IMR-90 (cell line): Measurements from ENCODE around the gene ALAS1. TPM values are rescaled to one million over a fixed set of nuclear protein-coding genes. Genes with fewer than 3 reads are reported as not detected.

Source experiments
- ATAC-seq: fragments of 200-7000 bp; cut with Tn5 transposase; 2 replicates; pipeline ENCODE4 v1.9.1; 2020; ENCODE audit warnings: low read depth, mild to moderate bottlenecking, moderate library complexity
- BruUV-seq: library from RNA; stranded (reverse); fragments of 400-500 nt; replicated peaks from 2 replicates; lab custom pipeline; 2021; lab: Mats Ljungman, UMichigan
- CTCF ChIA-PET: fragments of 300-600 bp; formaldehyde crosslinking; extraction: SDS; loops from one replicate; lab custom pipeline; 2021; ENCODE audit warnings: antibody characterized with exemption; lab: Yijun Ruan, JAX
- POLR2A ChIA-PET: fragments of 300-600 bp; sonication (Branson Sonifier 250); formaldehyde crosslinking; loops from one replicate; lab custom pipeline; 2022; ENCODE audit warnings: antibody characterized with exemption; ENCODE audit not compliant: unreplicated experiment; lab: Charles Lee
- DNase-seq: peaks from one replicate; pipeline ENCODE4 v3.0.0; 2013
- H2AFZ ChIP-seq: replicated peaks from 2 replicates; pipeline ENCODE3; 2013; ENCODE audit warnings: low read length, mild to moderate bottlenecking; ENCODE audit not compliant: poor library complexity
- H2AK5ac ChIP-seq: 2 replicates; pipeline ENCODE4 v1.6.1; 2013; ENCODE audit warnings: low read depth, low read length, inconsistent platforms
- H2AK9ac ChIP-seq: replicated peaks from 2 replicates; pipeline ENCODE3; 2013; ENCODE audit warnings: mild to moderate bottlenecking, low read depth, low read length, moderate library complexity; ENCODE audit not compliant: poor library complexity
- H2BK120ac ChIP-seq: 2 replicates; pipeline ENCODE4 v1.6.1; 2013; ENCODE audit warnings: low read depth, low read length, inconsistent platforms
- H2BK15ac ChIP-seq: 3 replicates; pipeline ENCODE4 v1.6.1; 2013; ENCODE audit warnings: low read depth, low read length, inconsistent platforms
- H2BK20ac ChIP-seq: 2 replicates; pipeline ENCODE4 v1.6.1; 2013; ENCODE audit warnings: low read depth, mild to moderate bottlenecking, inconsistent platforms, low read length, moderate library complexity
- H2BK5ac ChIP-seq: 2 replicates; pipeline ENCODE4 v1.6.1; 2013; ENCODE audit warnings: mild to moderate bottlenecking, low read depth, low read length, inconsistent platforms; ENCODE audit not compliant: poor library complexity, severe bottlenecking
- H3K14ac ChIP-seq: replicated peaks from 2 replicates; pipeline ENCODE4 v1.6.1; 2013; ENCODE audit warnings: low read depth, low read length, inconsistent platforms
- H3K18ac ChIP-seq: 2 replicates; pipeline ENCODE4 v1.6.1; 2013; ENCODE audit warnings: low read depth, low read length, control low read depth
- H3K23ac ChIP-seq: 2 replicates; pipeline ENCODE4 v1.6.1; 2013; ENCODE audit warnings: low read depth, low read length, inconsistent platforms
- H3K27ac ChIP-seq: 2 replicates; pipeline ENCODE4 v1.5.1; 2013; ENCODE audit warnings: mild to moderate bottlenecking, control low read depth, low read length; ENCODE audit not compliant: insufficient read depth
- H3K27me3 ChIP-seq: 2 replicates; pipeline ENCODE4 v1.6.1; 2013; ENCODE audit warnings: low read length; ENCODE audit not compliant: control insufficient read depth, insufficient read depth
- H3K36me3 ChIP-seq: 2 replicates; pipeline ENCODE4 v1.6.1; 2013; ENCODE audit warnings: low read length, mixed read lengths; ENCODE audit not compliant: control insufficient read depth, insufficient read depth
- H3K4ac ChIP-seq: 2 replicates; pipeline ENCODE4 v1.6.1; 2013; ENCODE audit warnings: low read depth, low read length, inconsistent platforms
- H3K4me1 ChIP-seq: 2 replicates; pipeline ENCODE4 v1.6.1; 2013; ENCODE audit warnings: low read length, mixed read lengths; ENCODE audit not compliant: control insufficient read depth, insufficient read depth
- H3K4me2 ChIP-seq: 2 replicates; pipeline ENCODE4 v1.6.1; 2013; ENCODE audit warnings: low read depth, mild to moderate bottlenecking, control low read depth, low read length, moderate library complexity
- H3K4me3 ChIP-seq: 2 replicates; pipeline ENCODE4 v1.5.1; 2013; ENCODE audit warnings: low read depth, mild to moderate bottlenecking, control low read depth, low read length, moderate library complexity; ENCODE audit not compliant: insufficient read depth
- H3K56ac ChIP-seq: 2 replicates; pipeline ENCODE4 v1.6.1; 2013; ENCODE audit warnings: low read length, inconsistent platforms; ENCODE audit not compliant: insufficient read depth; ENCODE audit errors: extremely low read depth
- H3K79me1 ChIP-seq, 2 experiments: 2 replicates each; pipeline ENCODE4 v1.6.1; 2013; ENCODE audit warnings: low read length in 2 of 2, inconsistent platforms in 1 of 2, low read depth in 1 of 2
- H3K9ac ChIP-seq: 2 replicates; pipeline ENCODE4 v1.6.1; 2013; ENCODE audit warnings: low read depth, low read length, control low read depth
- H3K9me1 ChIP-seq: 2 replicates; pipeline ENCODE4 v1.6.1; 2013; ENCODE audit warnings: low read length, inconsistent platforms; ENCODE audit not compliant: insufficient read depth
- H3K9me3 ChIP-seq: 2 replicates; pipeline ENCODE4 v1.6.1; 2013; ENCODE audit warnings: low read length; ENCODE audit not compliant: control insufficient read depth, insufficient read depth
- H4K20me1 ChIP-seq: 2 replicates; pipeline ENCODE4 v1.6.1; 2013; ENCODE audit warnings: low read length, inconsistent platforms; ENCODE audit not compliant: insufficient read depth
- H4K5ac ChIP-seq: 2 replicates; pipeline ENCODE4 v1.6.1; 2013; ENCODE audit warnings: mild to moderate bottlenecking, low read depth, low read length, control low read depth
- H4K8ac ChIP-seq, 2 experiments: 2 replicates each; pipeline ENCODE4 v1.6.1; 2013; ENCODE audit warnings: low read depth in 2 of 2, low read length in 2 of 2, control low read depth in 1 of 2, inconsistent platforms in 1 of 2
- H4K91ac ChIP-seq: 2 replicates; pipeline ENCODE4 v1.6.1; 2013; ENCODE audit warnings: low read depth, low read length, inconsistent platforms; ENCODE audit not compliant: insufficient read depth
- BHLHE40 ChIP-seq: fragments of 150-350 bp; IDR thresholded peaks from 2 replicates; pipeline ENCODE4 v1.6.1; 2016; ENCODE audit warnings: mild to moderate bottlenecking, low read depth, low read length
- CEBPB ChIP-seq: IDR thresholded peaks from 2 replicates; pipeline ENCODE4 v1.6.1; 2012; ENCODE audit warnings: low read depth, low read length, improper control_type of control experiment
- FOS ChIP-seq: fragments of 150-350 bp; IDR thresholded peaks from 2 replicates; pipeline ENCODE4 v1.6.1; 2016; ENCODE audit warnings: low read depth, low read length
- MAFK ChIP-seq: IDR thresholded peaks from 2 replicates; pipeline ENCODE4 v1.6.1; 2012; ENCODE audit warnings: low read depth, low read length, improper control_type of control experiment
- RAD21 ChIP-seq: IDR thresholded peaks from 2 replicates; pipeline ENCODE4 v1.6.1; 2012; ENCODE audit warnings: low read length, improper control_type of control experiment
- RCOR1 ChIP-seq: IDR thresholded peaks from 2 replicates; pipeline ENCODE4 v1.6.1; 2012; ENCODE audit warnings: mild to moderate bottlenecking, low read length, improper control_type of control experiment; ENCODE audit not compliant: insufficient replicate concordance
- RFX5 ChIP-seq: IDR thresholded peaks from 2 replicates; pipeline ENCODE4 v1.8.0; 2012; ENCODE audit warnings: low read depth, mild to moderate bottlenecking, low read length, moderate library complexity
- SMC3 ChIP-seq: fragments of 150-350 bp; IDR thresholded peaks from 2 replicates; pipeline ENCODE4 v1.6.1; 2016; ENCODE audit warnings: low read depth, mild to moderate bottlenecking, antibody characterized with exemption, low read length, moderate library complexity
- WGBS, 2 experiments: methylation state at CpG; one replicate each; pipeline versions ENCODE4 v1.1.5 to v1.1.7; 2013; ENCODE audit warnings: missing lambda C conversion rate in 2 of 2; ENCODE audit not compliant: insufficient read length in 1 of 2; ENCODE audit errors: extremely low coverage in 2 of 2; 5-methylcytosine and 5-hydroxymethylcytosine counted together
- dilution Hi-C: fragments of 300-500 bp; cut with HindIII; formaldehyde crosslinking; loops from one replicate; pipeline ENCODE4 v1.14.3; 2018; ENCODE audit warnings: low sequenced_read_pairs; ENCODE audit not compliant: unreplicated experiment
- in situ Hi-C: fragments of 300-500 bp; cut with MboI; formaldehyde crosslinking; loops from 3 replicates; pipeline ENCODE4 v1.14.3; 2019; ENCODE audit warnings: low sequenced_read_pairs, inconsistent platforms, mixed read lengths
- intact Hi-C: fragments of 100-400 bp; cut with micrococcal nuclease; formaldehyde crosslinking; loops from 2 replicates; pipeline ENCODE4 v1.10.0; 2022
- polyA plus RNA-seq, 3 experiments: library from polyadenylated mRNA; depleted of rRNA; stranded (reverse); fragments of >200 nt; gene quantifications; 2 replicates each; pipeline ENCODE4 v1.2.3, GENCODE V29; 2012; ENCODE audit warnings: low replicate concordance in 1 of 3
- total RNA-seq: library from RNA; depleted of rRNA; stranded (reverse); fragments of >200 nt; gene quantifications from 2 replicates; pipeline ENCODE4 v1.2.3, GENCODE V29; 2012
- TF ChIP-seq, protein P1 (sequence below): fragments of 150-350 bp; IDR thresholded peaks from 2 replicates; pipeline ENCODE4 v1.6.1; 2017; ENCODE audit warnings: mild to moderate bottlenecking, antibody characterized with exemption, low read length, low read depth
- TF ChIP-seq, protein P2 (sequence below): fragments of 150-350 bp; IDR thresholded peaks from 2 replicates; pipeline ENCODE4 v1.6.1; 2016; ENCODE audit warnings: low read depth, mild to moderate bottlenecking, low read length, moderate library complexity, borderline replicate concordance
- TF ChIP-seq, protein P3 (sequence below): conservative IDR thresholded peaks from 2 replicates; pipeline ENCODE4 v1.5.1; 2012; ENCODE audit warnings: mild to moderate bottlenecking, low read depth, low read length, improper control_type of control experiment

ALAS1 gene
- total and polyA plus RNA-seq, 2 of the 4 experiments (the other 2 are of a cell fraction): 32.8 to 47.2 TPM

DNA sequence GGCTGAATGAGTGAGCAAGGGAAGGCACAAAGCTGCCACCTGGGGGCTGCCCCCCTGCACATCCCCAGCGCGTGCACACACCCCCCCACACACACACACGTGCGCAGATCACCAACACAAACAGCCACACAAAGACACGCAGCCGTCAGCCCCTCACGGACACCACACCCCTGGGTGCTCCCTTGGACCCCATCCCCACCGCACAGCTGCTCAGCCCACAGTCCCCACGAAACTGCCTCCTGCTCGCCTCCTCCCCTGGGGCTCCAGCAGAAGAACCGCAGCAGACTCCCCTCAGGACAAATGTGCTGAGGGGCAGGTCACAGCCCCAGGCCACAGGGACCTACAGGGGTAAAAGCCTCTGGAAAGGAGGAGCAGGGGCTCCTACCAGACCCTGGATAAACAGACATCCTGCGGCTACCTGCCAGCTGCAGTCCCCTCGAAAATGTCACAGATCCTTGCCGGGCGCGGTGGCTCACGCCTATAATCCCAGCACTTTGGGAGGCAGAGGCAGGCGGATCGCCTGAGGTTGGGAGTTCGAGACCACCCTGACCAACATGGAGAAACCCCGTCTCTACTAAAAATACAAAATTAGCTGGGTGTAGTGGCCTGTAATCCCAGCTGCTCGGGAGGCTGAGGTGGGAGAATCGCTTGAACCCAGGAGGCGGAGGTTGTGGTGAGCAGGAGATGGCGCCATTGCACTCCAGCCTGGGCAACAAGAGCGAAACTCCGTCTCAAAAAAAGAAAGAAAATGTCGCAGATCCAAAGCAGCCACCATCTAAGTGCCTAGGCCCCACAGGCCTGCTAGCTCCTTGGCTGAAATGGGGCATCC is 34.5 kb downstream of the ALAS1 start (continued):
- TF ChIP-seq, protein P1, sequence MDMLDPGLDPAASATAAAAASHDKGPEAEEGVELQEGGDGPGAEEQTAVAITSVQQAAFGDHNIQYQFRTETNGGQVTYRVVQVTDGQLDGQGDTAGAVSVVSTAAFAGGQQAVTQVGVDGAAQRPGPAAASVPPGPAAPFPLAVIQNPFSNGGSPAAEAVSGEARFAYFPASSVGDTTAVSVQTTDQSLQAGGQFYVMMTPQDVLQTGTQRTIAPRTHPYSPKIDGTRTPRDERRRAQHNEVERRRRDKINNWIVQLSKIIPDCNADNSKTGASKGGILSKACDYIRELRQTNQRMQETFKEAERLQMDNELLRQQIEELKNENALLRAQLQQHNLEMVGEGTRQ: no peak
- TF ChIP-seq CEBPB: no peak

DNA sequence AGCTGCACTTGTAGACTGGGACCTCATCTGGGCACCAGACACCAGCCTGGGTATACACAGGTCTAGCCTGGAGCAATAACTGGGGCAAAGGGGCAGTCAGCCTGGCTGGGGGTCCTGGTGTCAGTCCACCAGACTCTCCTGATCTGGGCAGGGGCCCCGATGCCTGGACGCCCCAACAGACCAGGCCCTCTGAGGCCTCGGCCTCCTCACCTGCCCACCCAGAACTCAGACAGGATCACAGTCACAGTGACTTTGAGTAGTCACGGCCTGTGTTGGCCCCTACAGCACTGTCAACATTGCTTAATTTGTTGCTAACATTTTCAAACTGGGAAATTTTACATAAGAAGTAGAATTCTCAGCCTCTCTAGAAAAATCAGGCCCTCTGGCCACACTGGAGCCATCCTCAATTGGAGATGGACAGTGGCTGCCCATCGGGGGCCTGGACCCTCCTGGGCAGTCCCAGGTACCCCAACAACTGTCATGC is 35.2 kb downstream of the ALAS1 start:
- H4K20me1 ChIP-seq: peaks cover 51% of the 10 kb centered on the region
- CTCF ChIA-PET: interaction anchor here (1.6 kb wide), 1 partner anchor 106 kb away, joined by 5 read pairs; no protein-coding TSS in a partner anchor

More for the DNA sequence above, 35.2 kb downstream of the ALAS1 start:
- no peak overlapping the region for H3K18ac ChIP-seq
- ATAC-seq (no peak), DNase-seq (no peak)
- peaks cover 60% of the 10 kb centered on the region for H3K36me3 ChIP-seq
- H3K4me3 ChIP-seq: no peak overlapping the region
- H3K14ac ChIP-seq: no peak overlapping the region
- no peak overlapping the region for H2AFZ ChIP-seq
- H2BK120ac ChIP-seq: no peak overlapping the region
- H3K9ac ChIP-seq: no peak overlapping the region
- no peak overlapping the region for H4K5ac ChIP-seq
- WGBS, 2 experiments: 100% methylated on average over 1 of the region's 5 CpGs; no CpG with 5 or more reads in 1 of the 2 experiments
- peaks cover 15% of the 10 kb centered on the region for H3K9me1 ChIP-seq
- no peak overlapping the region for H4K91ac ChIP-seq
- H2AK9ac ChIP-seq: no peak overlapping the region
- TF ChIP-seq RFX5 (no peak), FOS (no peak), RCOR1 (no peak), SMC3 (no peak), MAFK (no peak), BHLHE40 (no peak), RAD21 (no peak), CEBPB (no peak)
- TF ChIP-seq, protein P2, sequence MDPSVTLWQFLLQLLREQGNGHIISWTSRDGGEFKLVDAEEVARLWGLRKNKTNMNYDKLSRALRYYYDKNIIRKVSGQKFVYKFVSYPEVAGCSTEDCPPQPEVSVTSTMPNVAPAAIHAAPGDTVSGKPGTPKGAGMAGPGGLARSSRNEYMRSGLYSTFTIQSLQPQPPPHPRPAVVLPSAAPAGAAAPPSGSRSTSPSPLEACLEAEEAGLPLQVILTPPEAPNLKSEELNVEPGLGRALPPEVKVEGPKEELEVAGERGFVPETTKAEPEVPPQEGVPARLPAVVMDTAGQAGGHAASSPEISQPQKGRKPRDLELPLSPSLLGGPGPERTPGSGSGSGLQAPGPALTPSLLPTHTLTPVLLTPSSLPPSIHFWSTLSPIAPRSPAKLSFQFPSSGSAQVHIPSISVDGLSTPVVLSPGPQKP: no peak
- TF ChIP-seq, protein P3, sequence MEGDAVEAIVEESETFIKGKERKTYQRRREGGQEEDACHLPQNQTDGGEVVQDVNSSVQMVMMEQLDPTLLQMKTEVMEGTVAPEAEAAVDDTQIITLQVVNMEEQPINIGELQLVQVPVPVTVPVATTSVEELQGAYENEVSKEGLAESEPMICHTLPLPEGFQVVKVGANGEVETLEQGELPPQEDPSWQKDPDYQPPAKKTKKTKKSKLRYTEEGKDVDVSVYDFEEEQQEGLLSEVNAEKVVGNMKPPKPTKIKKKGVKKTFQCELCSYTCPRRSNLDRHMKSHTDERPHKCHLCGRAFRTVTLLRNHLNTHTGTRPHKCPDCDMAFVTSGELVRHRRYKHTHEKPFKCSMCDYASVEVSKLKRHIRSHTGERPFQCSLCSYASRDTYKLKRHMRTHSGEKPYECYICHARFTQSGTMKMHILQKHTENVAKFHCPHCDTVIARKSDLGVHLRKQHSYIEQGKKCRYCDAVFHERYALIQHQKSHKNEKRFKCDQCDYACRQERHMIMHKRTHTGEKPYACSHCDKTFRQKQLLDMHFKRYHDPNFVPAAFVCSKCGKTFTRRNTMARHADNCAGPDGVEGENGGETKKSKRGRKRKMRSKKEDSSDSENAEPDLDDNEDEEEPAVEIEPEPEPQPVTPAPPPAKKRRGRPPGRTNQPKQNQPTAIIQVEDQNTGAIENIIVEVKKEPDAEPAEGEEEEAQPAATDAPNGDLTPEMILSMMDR: no peak
- intact Hi-C loops: no loop called here
- peaks cover 12 to 62% of the 10 kb centered on the region in 2 experiments for H3K79me1 ChIP-seq
- no peaks in the 10 kb centered on the region for H3K9me3 ChIP-seq
- peaks cover 16% of the 10 kb centered on the region for H3K4me1 ChIP-seq
- no peak overlapping the region for H2AK5ac ChIP-seq
- no peak overlapping the region for H3K4me2 ChIP-seq
- POLR2A ChIA-PET: no interaction called here
- H2BK20ac ChIP-seq: no peak overlapping the region; the same call in 1 of the 2 replicates
- dilution Hi-C loops: no loop called here
- BruUV-seq: no TSS peak
- H3K27me3 ChIP-seq: no peaks in the 10 kb centered on the region
- no peak overlapping the region for H4K8ac ChIP-seq
- H3K23ac ChIP-seq: no peak overlapping the region
- H2BK5ac ChIP-seq: no peak overlapping the region
- no peak overlapping the region for H3K56ac ChIP-seq
- no peak overlapping the region for H2BK15ac ChIP-seq
- no peak overlapping the region for H3K27ac ChIP-seq
- in situ Hi-C loops: loop anchor here (5.0 kb wide), 1 partner anchor 109 kb away; no protein-coding TSS in a partner anchor
- H3K4ac ChIP-seq: no peak overlapping the region
